OCI-LY3 (cell line): ENCODE data around the gene AMTN.

Experiments
- EZH2phosphoT487 ChIP-seq: fragments of 200-600 bp; shearing (Covaris generic); IDR thresholded peaks from 2 replicates; pipeline ENCODE4 v1.6.1; 2018; ENCODE audit warnings: antibody characterized with exemption, mixed run types, low read depth
- TF ChIP-seq, protein P1 (sequence below): fragments of 200-600, 300-600 bp; sonication (generic); IDR thresholded peaks from 2 replicates; pipeline ENCODE4 v1.5.1; 2014; ENCODE audit warnings: antibody characterized with exemption, low read length, low read depth

DNA sequence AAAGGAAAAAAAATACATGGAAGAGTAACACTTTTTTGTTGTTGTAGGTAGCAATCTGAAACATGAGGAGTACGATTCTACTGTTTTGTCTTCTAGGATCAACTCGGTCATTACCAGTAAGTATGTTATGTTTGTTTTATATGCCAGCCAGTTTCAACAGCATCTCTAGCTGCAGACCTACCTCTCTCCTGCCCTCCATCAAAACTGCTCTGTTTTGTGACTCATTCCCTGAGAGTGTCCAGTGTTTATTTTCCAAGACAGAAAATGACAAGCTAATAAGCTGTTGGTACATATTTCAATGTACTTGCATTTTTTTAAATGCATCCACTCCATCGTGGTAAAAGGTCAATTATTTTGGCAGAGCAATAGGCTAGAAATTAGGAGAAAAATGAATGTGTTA is 347 bp downstream of the AMTN start:
- TF ChIP-seq, protein P1, sequence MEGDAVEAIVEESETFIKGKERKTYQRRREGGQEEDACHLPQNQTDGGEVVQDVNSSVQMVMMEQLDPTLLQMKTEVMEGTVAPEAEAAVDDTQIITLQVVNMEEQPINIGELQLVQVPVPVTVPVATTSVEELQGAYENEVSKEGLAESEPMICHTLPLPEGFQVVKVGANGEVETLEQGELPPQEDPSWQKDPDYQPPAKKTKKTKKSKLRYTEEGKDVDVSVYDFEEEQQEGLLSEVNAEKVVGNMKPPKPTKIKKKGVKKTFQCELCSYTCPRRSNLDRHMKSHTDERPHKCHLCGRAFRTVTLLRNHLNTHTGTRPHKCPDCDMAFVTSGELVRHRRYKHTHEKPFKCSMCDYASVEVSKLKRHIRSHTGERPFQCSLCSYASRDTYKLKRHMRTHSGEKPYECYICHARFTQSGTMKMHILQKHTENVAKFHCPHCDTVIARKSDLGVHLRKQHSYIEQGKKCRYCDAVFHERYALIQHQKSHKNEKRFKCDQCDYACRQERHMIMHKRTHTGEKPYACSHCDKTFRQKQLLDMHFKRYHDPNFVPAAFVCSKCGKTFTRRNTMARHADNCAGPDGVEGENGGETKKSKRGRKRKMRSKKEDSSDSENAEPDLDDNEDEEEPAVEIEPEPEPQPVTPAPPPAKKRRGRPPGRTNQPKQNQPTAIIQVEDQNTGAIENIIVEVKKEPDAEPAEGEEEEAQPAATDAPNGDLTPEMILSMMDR, result no peak
- no peak for TF ChIP-seq EZH2phosphoT487
